Measurements from ENCODE around the gene FRMD4A.
"Not testable (repeated sequence)": the region's sequence is repeated elsewhere in the genome, so short reads cannot be mapped to it uniquely, and the experiment has no call there.

- TF ChIP-seq CTCF (IDR thresholded peaks at IDR 0.05); ZFX (IDR thresholded peaks at IDR 0.05; ENCODE audit: borderline replicate concordance): not testable (repeated sequence)
These were observed 465.5 kb downstream of the FRMD4A start for GRCh38 chr10:13865220-13865619.
